ENCODE measurements around the gene RNFT2.
"Not testable (repeated sequence)": the region's sequence is repeated elsewhere in the genome, so short reads cannot be mapped to it uniquely, and the experiment has no call there.

The RNFT2 gene

DNA sequence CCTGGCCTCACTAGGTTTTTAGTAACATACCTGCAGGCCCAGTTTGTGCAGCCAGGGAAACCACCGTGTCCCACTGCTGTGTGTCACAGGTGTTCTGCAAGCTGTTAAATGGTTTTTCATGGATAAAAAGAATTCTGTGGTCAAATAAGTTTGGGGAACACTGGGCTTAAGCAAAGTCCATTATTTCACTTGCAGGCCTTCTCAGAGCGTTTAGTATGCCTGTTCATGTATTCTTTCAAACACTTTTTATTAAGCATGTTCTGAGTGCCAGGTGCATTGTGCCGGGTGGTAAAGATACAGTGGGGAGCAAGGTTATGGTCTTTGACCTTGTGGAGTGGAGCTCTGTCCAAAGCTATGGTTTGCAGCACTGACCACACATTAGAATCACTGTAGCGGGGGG lies 7.4 kb downstream of the RNFT2 start:
- DNase-seq (ENCODE audit: low spot score): no peak
- TF ChIP-seq, protein P1, sequence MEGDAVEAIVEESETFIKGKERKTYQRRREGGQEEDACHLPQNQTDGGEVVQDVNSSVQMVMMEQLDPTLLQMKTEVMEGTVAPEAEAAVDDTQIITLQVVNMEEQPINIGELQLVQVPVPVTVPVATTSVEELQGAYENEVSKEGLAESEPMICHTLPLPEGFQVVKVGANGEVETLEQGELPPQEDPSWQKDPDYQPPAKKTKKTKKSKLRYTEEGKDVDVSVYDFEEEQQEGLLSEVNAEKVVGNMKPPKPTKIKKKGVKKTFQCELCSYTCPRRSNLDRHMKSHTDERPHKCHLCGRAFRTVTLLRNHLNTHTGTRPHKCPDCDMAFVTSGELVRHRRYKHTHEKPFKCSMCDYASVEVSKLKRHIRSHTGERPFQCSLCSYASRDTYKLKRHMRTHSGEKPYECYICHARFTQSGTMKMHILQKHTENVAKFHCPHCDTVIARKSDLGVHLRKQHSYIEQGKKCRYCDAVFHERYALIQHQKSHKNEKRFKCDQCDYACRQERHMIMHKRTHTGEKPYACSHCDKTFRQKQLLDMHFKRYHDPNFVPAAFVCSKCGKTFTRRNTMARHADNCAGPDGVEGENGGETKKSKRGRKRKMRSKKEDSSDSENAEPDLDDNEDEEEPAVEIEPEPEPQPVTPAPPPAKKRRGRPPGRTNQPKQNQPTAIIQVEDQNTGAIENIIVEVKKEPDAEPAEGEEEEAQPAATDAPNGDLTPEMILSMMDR (IDR thresholded peaks at IDR 0.05; ENCODE audit: extremely low read depth, missing control alignments): no peak

DNA sequence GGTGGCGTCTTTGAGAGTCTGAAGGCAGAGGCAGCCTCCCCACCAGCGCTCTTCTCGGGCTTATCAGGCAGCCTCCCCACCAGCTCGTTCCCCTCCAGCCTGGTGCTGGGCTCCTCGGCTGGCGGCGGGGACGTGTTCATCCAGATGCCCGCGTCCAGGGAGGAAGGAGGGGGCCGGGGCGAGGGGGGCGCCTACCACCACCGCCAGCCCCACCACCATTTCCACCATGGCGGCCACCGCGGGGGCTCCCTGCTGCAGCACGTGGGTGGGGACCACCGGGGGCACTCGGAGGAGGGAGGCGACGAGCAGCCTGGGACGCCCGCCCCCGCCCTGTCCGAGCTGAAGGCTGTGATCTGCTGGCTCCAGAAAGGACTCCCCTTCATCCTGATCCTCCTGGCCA lies 11.8 kb downstream of the RNFT2 start:
- TF ChIP-seq, protein P1 (IDR thresholded peaks at IDR 0.05; ENCODE audit: extremely low read depth, missing control alignments): no peak
- no peak for DNase-seq (ENCODE audit: low spot score)

DNA sequence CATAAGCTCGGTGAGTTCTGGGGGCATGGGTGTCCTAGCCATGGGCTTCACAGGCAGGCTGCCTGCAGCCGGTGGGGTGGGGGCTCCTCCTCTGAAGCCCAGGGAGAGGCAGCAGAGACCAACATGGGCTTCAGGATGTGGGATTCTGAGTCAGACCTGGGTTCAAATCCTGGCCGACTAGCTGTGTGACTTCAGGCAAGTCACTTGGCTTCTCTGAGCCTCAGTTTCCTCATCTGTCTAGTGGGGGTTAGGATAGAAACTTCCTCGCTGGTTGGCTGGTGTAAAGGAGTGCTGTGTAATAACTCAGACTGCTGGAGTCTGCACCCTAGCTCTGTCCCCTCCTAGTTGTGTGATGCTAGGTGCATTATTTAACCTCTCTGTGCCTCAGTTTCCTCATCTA lies 12.2 kb downstream of the RNFT2 start:
- no peak for DNase-seq (ENCODE audit: low spot score)
- TF ChIP-seq, protein P1 (IDR thresholded peaks at IDR 0.05; ENCODE audit: extremely low read depth, missing control alignments): no peak

DNA sequence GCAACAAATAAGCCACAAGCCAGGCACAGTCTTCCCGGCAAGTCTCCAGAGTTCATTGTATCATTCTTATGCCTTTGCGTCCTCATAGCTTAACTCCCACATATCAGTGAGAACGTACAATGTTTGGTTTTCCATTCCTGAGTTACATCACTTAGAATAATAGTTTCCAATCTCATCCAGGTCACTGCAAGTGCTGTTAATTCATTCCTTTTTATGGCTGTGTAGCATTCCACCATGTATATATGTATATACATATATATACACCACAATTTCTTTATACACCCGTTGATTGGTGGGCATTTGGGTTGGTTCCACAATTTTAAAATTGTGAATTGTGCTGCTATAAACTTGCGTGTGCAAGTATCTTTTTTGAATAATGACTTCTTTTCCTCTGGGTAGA lies 16.0 kb downstream of the RNFT2 start:
- not testable (repeated sequence) for DNase-seq (ENCODE audit: low spot score)

DNA sequence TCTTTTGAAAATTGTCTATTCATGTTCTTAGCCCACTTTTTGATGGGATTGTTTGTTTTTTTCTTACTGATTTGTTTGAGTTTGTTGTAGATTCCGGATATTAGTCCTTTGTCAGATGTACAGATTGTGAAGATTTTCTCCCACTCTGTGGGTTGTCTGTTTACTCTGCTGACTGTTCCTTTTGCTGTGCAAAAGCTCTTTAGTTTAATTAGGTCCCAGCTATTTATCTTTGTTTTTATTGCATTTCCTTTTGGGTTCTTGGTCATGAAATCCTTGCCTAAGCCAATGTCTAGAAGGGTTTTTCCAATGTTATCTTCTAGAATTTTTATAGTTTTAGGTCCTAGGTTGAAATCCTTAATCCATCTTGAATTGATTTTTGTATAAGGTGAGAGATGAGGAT lies 16.7 kb downstream of the RNFT2 start:
- DNase-seq (ENCODE audit: low spot score): not testable (repeated sequence)

DNA sequence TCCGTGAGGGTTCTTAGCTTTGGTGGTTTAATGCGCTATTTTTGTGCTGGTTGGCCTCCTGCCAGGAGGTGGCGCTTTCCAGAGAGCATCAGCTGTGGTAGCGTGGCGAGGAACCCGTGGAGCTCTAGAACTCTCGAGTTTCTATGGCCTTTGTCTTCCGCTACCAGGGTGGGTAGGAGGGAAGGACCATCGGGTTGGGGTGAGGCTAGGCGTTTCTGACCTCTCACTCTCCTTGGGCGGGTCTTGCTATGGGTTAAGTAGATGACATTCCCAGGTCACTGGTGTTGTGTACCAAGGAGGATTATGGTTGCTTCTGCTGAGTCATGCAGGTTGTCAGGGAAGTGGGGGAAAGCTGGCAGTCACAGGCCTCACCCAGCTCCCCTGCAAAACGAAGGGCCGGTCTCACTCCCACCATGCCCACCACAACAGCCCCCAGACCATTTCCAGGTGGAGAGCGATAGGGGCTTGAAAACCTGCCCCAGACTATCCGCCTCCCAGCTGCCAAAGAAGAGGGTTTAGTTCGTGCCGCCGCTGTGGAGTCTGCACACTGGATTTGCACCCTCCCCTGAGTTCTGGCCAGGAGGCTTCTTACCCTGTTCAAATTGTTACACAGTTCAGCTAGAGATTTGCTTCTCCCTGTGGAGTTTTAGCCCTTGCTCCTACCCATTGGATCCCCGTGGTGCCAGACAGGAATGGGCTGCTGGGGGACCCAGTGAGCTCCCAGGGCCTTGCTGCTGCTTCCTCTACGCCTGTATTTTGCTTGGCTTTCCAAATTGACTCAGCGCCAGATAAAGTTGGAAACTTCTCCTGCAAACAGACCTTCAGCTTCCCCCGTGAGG lies 21.9 kb downstream of the RNFT2 start:
- TF ChIP-seq, protein P1 (IDR thresholded peaks at IDR 0.05; ENCODE audit: extremely low read depth, missing control alignments): no peak
- no peak for DNase-seq (ENCODE audit: low spot score)

DNA sequence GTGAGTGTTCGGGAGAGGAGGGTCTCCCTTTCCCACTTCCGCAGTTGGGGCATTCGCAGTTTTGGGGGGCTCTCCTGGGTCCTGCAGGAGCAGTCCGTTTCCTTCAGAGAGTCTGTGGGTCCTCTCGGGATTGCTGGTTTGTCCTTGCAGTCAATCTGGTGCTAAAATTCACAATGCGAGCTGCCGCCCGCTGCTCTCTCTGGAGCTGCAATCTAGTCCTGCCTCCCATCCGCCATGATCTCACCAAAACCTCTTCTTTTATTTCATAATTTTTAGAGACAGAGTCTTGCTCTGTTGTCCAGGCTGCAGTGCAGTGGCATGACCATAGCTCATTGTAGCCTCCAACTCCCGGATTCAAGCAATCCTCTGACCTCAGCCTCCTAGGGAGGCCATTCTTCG lies 22.5 kb downstream of the RNFT2 start:
- no peak for DNase-seq (ENCODE audit: low spot score)
- TF ChIP-seq, protein P1 (IDR thresholded peaks at IDR 0.05; ENCODE audit: extremely low read depth, missing control alignments): no peak

DNA sequence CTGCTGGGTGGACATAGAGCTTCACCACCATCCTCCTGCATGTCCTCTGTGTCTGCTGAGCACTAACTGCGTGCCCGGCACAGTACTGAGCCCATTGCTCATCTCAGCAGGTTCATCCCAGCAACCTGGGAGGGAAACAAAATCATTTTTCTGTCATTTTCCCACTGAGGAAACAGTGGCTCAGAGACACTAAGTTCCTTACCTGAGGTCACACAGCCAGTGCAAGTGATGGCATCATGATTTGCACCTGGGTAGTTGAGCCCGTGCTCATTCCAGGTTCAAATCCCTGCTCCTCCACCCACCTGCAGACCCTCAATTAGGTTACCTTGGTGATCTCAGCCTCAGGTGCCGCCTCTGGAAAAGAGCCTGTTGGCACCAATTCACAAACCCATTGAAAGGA lies 23.4 kb downstream of the RNFT2 start:
- no peak for DNase-seq (ENCODE audit: low spot score)
- TF ChIP-seq, protein P1 (IDR thresholded peaks at IDR 0.05; ENCODE audit: extremely low read depth, missing control alignments): no peak
